ENCODE measurements around the gene TRMO. TPM values are rescaled to one million over a fixed set of nuclear protein-coding genes. Genes with fewer than 3 reads are reported as not detected.

TRMO gene
- total and polyA plus RNA-seq, 2 experiments from 2014 or later: 5.0 to 6.4 TPM

DNA sequence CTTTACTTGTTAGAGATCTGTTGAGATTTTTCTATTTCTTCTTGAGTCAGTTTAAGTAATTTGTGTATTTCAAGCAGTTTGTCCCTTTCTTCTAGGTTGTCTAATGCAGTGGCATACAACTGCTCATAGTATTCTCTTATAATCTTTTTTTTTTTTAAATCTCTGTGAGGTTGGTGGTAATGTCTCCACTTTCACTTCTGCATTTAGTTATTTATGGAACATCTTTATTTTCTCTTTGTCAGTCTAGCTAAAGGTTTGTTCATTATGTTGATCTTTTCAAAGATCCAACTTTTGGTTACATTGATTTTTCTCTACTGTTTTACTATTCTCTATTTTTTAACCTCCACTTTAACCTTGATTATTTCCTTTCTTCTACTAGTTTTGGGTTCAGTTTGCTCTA, 55.5 kb downstream of the TRMO start:
- no peak overlapping the region for H2AFZ ChIP-seq
- no peak for DNase-seq (ENCODE audit: low spot score)
- H3K79me2 ChIP-seq (replicated peaks; ENCODE audit: insufficient read depth): no peaks in the 10 kb centered on the region
- H4K20me1 ChIP-seq (replicated peaks; ENCODE audit: insufficient read depth): no peaks in the 10 kb centered on the region
- H3K27me3 ChIP-seq (ENCODE audit: insufficient read depth): peaks cover 32% of the 10 kb centered on the region
- no peaks in the 10 kb centered on the region for H3K36me3 ChIP-seq (ENCODE audit: insufficient read depth)
- no peak for ATAC-seq
- H3F3A ChIP-seq (replicated peaks; ENCODE audit: low read depth): no peaks in the 10 kb centered on the region
- H3K27ac ChIP-seq (ENCODE audit: low read depth): no peak overlapping the region
- H3K9me3 Mint-ChIP-seq: peaks cover 19% of the 10 kb centered on the region; the same call in 2 of the 3 replicates
- H3K4me1 ChIP-seq (ENCODE audit: insufficient read depth): peaks cover 9% of the 10 kb centered on the region; the same call in 1 of the 2 replicates
- peaks cover 4% of the 10 kb centered on the region; the same call in 2 of the 3 replicates for H3K36me3 Mint-ChIP-seq (ENCODE audit: low read depth)
- H3K4me3 Mint-ChIP-seq: no peak overlapping the region
- no peak overlapping the region for H3K4me2 ChIP-seq
- H3K4me3 ChIP-seq: no peak overlapping the region
- no peak for TF ChIP-seq ETS1 (IDR thresholded peaks at IDR 0.05)
- no peak for TF ChIP-seq CREB1 (CRISPR knock-in tag; IDR thresholded peaks at IDR 0.05; ENCODE audit: low read depth)
- no peak for TF ChIP-seq POLR2AphosphoS5 (IDR thresholded peaks at IDR 0.05; ENCODE audit: low read depth)
- no peak for TF ChIP-seq REST (IDR thresholded peaks at IDR 0.05; ENCODE audit: unreplicated experiment)
- TF ChIP-seq NANOG (IDR thresholded peaks at IDR 0.05; ENCODE audit: borderline replicate concordance): no peak
- no peak for TF ChIP-seq CTCF (conservative IDR thresholded peaks at IDR 0.05; ENCODE audit: low read depth in 2 of 2)
- TF ChIP-seq, protein P1, sequence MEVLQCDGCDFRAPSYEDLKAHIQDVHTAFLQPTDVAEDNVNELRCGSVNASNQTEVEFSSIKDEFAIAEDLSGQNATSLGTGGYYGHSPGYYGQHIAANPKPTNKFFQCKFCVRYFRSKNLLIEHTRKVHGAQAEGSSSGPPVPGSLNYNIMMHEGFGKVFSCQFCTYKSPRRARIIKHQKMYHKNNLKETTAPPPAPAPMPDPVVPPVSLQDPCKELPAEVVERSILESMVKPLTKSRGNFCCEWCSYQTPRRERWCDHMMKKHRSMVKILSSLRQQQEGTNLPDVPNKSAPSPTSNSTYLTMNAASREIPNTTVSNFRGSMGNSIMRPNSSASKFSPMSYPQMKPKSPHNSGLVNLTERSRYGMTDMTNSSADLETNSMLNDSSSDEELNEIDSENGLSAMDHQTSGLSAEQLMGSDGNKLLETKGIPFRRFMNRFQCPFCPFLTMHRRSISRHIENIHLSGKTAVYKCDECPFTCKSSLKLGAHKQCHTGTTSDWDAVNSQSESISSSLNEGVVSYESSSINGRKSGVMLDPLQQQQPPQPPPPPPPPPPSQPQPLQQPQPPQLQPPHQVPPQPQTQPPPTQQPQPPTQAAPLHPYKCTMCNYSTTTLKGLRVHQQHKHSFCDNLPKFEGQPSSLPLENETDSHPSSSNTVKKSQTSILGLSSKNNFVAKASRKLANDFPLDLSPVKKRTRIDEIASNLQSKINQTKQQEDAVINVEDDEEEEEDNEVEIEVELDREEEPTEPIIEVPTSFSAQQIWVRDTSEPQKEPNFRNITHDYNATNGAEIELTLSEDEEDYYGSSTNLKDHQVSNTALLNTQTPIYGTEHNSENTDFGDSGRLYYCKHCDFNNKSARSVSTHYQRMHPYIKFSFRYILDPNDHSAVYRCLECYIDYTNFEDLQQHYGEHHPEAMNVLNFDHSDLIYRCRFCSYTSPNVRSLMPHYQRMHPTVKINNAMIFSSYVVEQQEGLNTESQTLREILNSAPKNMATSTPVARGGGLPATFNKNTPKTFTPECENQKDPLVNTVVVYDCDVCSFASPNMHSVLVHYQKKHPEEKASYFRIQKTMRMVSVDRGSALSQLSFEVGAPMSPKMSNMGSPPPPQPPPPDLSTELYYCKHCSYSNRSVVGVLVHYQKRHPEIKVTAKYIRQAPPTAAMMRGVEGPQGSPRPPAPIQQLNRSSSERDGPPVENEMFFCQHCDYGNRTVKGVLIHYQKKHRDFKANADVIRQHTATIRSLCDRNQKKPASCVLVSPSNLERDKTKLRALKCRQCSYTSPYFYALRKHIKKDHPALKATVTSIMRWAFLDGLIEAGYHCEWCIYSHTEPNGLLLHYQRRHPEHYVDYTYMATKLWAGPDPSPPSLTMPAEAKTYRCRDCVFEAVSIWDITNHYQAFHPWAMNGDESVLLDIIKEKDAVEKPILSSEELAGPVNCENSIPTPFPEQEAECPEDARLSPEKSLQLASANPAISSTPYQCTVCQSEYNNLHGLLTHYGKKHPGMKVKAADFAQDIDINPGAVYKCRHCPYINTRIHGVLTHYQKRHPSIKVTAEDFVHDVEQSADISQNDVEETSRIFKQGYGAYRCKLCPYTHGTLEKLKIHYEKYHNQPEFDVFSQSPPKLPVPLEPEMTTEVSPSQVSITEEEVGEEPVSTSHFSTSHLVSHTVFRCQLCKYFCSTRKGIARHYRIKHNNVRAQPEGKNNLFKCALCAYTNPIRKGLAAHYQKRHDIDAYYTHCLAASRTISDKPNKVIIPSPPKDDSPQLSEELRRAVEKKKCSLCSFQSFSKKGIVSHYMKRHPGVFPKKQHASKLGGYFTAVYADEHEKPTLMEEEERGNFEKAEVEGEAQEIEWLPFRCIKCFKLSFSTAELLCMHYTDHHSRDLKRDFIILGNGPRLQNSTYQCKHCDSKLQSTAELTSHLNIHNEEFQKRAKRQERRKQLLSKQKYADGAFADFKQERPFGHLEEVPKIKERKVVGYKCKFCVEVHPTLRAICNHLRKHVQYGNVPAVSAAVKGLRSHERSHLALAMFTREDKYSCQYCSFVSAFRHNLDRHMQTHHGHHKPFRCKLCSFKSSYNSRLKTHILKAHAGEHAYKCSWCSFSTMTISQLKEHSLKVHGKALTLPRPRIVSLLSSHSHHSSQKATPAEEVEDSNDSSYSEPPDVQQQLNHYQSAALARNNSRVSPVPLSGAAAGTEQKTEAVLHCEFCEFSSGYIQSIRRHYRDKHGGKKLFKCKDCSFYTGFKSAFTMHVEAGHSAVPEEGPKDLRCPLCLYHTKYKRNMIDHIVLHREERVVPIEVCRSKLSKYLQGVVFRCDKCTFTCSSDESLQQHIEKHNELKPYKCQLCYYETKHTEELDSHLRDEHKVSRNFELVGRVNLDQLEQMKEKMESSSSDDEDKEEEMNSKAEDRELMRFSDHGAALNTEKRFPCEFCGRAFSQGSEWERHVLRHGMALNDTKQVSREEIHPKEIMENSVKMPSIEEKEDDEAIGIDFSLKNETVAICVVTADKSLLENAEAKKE (CRISPR knock-in tag; IDR thresholded peaks at IDR 0.05): no peak
- no peak for TF ChIP-seq EZH2phosphoT487 (IDR thresholded peaks at IDR 0.05; ENCODE audit: unreplicated experiment)
- no peak for TF ChIP-seq ZNF331 (CRISPR knock-in tag; IDR thresholded peaks at IDR 0.05; ENCODE audit: low read depth)
- no peak for TF ChIP-seq EZH2 (IDR thresholded peaks at IDR 0.05; ENCODE audit: low read depth, unreplicated experiment)
- no peak for TF ChIP-seq STAT1 (IDR thresholded peaks at IDR 0.05; ENCODE audit: unreplicated experiment)
- no peak for TF ChIP-seq JUNB (IDR thresholded peaks at IDR 0.05; ENCODE audit: unreplicated experiment)
- TF ChIP-seq ZNF114 (CRISPR knock-in tag; IDR thresholded peaks at IDR 0.05): no peak
- H3K9me2 ChIP-seq (ENCODE audit: insufficient read depth): no peaks in the 10 kb centered on the region
- H3K27me3 Mint-ChIP-seq (ENCODE audit: insufficient read depth, low read depth, poor library complexity): peaks cover 16% of the 10 kb centered on the region
- H3K4me1 Mint-ChIP-seq: peaks cover 14% of the 10 kb centered on the region
- H3K27ac Mint-ChIP-seq: no peak overlapping the region

Measured in GM23338 (cell line).